Astrocyte of the spinal cord (primary cell): ENCODE measurements around the gene TTBK1.

ENCODE experiments used
- DNase-seq: peaks from one replicate; pipeline ENCODE4 v3.0.0; 2011; ENCODE audit warnings: low read depth, low spot score
- H3K4me3 ChIP-seq: 2 replicates; pipeline ENCODE4 v1.5.1; 2011; ENCODE audit warnings: low read depth, mild to moderate bottlenecking, low read length, moderate library complexity
- in situ Hi-C: cut with HindIII; loops from 2 replicates; pipeline ENCODE4 v1.10.0; 2017; ENCODE audit warnings: low sequenced_read_pairs
- TF ChIP-seq, protein P1 (sequence below): IDR thresholded peaks from 2 replicates; pipeline ENCODE4 v1.5.1; 2012; ENCODE audit warnings: low read depth, mild to moderate bottlenecking, low read length, inconsistent platforms

TTBK1 gene

DNA sequence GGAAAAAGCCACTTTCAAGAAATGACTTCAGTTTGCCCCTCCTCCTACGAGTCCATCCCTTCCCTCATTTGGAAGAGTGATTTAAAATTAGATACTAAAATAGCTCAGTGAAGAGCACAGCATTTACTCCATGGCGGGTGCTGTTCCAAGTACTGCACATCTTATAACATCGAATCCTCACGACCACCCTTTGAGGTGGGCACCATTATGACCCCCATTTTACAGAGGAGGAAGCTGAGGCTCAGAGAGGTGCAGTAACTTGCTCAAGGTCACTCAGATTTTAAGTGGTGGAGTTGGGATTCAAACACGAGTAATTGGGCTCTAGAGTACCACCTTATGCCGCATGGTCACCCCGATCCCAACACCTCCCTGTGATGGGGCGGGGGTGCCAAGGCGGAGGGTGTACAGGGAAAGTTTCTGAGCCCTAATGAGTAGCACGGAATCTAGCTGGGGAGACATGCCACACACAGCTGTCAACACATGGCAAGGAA, 25.5 kb downstream of the TTBK1 start:
- in situ Hi-C loops = no loop called here
- TF ChIP-seq, protein P1, sequence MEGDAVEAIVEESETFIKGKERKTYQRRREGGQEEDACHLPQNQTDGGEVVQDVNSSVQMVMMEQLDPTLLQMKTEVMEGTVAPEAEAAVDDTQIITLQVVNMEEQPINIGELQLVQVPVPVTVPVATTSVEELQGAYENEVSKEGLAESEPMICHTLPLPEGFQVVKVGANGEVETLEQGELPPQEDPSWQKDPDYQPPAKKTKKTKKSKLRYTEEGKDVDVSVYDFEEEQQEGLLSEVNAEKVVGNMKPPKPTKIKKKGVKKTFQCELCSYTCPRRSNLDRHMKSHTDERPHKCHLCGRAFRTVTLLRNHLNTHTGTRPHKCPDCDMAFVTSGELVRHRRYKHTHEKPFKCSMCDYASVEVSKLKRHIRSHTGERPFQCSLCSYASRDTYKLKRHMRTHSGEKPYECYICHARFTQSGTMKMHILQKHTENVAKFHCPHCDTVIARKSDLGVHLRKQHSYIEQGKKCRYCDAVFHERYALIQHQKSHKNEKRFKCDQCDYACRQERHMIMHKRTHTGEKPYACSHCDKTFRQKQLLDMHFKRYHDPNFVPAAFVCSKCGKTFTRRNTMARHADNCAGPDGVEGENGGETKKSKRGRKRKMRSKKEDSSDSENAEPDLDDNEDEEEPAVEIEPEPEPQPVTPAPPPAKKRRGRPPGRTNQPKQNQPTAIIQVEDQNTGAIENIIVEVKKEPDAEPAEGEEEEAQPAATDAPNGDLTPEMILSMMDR = no peak
- no peak overlapping the region for H3K4me3 ChIP-seq
- DNase-seq = no peak

DNA sequence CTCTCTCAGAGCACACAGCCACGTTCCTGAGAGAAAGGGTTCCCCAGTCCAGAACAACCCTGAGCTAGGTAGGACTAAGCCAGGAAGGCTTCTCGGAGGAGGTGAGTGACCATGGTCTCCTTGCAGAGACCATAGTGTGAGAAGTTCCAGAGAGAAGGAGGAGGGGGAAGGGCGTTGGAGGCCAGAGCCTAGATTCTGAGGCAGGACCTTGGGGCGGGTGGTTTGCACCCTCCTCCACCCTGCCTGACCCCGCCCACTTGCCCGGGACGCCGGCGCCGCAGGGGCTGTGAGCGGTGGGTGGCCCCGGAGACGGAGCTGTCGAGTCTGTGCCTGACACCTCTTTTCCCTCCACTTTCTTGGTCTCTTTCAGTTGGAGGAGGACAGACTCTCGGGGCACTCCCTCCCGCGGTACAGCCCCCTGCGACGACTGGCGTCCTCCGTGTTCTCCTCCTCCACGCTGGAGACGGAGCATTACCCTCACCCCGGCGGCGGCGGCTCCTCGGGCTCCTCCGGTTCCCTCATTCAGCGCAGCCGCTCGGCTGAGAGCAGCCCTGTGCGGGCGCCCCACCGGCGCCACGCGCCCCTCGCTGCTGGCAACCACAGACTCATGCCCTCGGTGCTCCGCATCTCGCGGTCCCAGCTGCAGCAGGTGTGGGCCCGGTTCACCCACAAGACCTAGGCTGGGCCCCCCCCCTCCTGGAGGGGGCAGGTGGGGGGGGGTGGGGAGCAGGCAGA, 26.2 kb downstream of the TTBK1 start:
- DNase-seq = no peak
- TF ChIP-seq, protein P1 = no peak
- no peak overlapping the region for H3K4me3 ChIP-seq
- in situ Hi-C loops = no loop called here

DNA sequence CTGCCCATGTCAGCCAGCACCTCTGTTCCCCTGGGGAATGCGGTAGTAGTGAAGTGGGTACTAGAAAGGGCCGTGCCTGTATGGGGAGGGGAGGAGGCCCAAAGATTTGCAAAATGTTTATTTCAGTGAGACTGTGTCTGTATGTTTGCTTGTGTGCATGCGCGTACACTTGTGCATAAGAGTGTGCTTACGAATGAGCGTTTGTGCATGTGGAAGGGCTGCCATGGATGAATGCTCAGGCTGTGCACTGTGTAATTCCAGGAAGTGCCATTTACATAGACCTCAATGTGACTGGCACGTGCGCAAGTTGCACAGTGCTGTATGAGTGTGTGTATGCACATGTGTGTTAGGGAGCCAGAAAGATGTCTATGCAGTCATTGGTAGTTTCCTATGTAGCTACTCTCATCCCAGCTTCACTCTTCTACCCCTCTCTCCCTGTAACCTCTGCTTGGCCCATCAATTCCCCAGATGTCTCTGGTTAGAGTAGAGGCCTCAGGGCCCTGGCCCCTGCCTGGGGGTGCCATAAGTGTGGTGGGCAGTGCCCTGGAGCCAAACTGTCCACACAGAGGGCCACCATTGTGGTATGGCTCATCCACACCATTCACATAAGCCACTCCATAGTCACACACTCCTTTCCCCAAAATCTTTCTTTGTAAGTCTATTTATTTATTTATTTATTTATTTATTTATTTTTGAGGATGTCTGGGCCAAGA, 28.0 kb downstream of the TTBK1 start:
- in situ Hi-C loops = no loop called here
- TF ChIP-seq, protein P1 = no peak
- DNase-seq = no peak
- H3K4me3 ChIP-seq = no peak overlapping the region

DNA sequence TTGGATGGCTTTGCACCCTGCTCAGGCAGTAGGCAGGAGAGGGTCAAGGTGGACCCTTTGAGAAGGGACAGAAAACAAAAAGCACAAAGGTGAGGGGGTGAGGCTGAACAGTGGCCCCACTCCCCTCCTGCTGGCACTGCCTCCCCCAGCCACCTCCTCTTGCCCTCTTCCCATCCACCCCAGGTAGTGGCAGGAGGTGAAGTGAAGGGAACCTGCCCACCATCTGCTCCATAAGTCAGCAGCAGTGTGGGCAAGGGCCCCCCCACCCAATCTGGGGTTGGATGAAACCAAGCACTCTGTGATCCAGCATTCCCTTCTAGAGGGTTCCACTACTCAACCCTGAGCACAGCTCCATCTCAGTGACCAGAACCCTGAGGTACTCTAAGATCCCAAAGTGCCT, 28.7 kb downstream of the TTBK1 start:
- no peak for DNase-seq
- in situ Hi-C loops = no loop called here
- H3K4me3 ChIP-seq = no peak overlapping the region
- TF ChIP-seq, protein P1 = no peak

DNA sequence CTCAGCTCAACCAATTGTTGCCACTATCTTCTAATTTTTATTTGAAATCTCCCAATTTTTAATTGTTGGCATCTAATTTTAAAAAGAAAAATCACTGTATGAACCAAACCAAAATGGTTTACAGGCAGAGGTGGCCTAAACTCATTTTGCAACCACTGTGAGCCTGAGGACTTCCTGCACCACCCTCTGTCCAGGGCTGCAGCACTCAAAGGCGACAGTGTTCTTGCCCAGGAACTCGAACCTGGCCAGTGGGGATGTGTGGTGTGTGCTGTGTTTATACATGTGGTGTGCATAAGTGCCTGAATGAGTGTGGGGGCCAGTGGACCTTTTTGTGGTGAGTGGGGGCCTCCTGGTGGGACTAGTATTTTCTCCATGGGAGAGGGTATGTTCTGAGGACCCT, 30.4 kb downstream of the TTBK1 start:
- TF ChIP-seq, protein P1 = no peak
- no peak overlapping the region for H3K4me3 ChIP-seq
- in situ Hi-C loops = no loop called here
- no peak for DNase-seq

DNA sequence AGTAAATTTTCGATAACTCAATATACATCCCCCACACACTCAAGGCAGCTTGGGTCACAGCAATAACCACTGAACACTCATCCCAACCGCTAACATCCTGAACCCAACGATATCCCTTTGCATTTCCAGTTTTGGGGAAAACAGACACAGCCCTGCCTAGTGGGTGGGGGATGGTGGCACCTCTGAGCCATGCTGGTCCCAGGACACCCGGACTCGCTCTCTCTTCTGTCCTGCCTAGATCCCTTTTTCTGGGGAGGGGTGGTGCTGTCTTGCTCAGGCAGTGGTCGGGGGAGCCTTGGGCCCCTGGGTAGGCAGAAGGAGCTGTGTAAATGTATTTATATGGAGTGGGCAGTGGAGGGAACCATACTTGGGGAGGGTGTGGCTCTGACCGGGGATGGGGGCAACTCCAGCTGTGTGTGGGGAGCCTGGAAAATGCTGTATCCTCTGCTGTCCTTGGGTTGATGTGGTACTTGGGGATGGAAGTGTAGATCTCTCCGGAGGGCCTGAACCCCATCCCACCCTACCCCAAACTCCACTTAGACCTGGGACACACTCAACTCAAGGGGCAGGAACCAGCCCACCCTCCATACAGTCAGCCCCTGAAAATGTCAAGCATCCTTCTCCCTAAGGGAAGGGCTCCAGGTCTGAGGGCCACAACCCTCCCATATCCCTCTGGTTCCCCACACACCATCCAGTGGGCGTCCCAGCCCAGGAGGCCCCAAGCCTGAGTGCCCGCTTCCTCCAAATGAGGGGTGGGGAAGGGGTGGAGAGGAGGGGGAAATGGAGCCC, 31.0 kb downstream of the TTBK1 start:
- TF ChIP-seq, protein P1 = no peak
- no peak for DNase-seq
- in situ Hi-C loops = no loop called here
- no peak overlapping the region for H3K4me3 ChIP-seq
